Fibroblast of pulmonary artery (primary cell): ENCODE data around the gene JMJD8.

ENCODE experiments used
- DNase-seq: peaks from one replicate; pipeline ENCODE4 v3.0.0-alpha.2; 2010; ENCODE audit warnings: low read depth
- H3K4me3 ChIP-seq: replicated peaks from 2 replicates; pipeline ENCODE4 v1.5.1; 2011; ENCODE audit warnings: low read depth, mild to moderate bottlenecking, control low read depth, low read length, moderate library complexity
- CTCF ChIP-seq: IDR thresholded peaks from 2 replicates; pipeline ENCODE4 v1.5.1; 2011; ENCODE audit warnings: mild to moderate bottlenecking, control low read depth, low read length, inconsistent platforms; ENCODE audit errors: missing control alignments

The JMJD8 gene

GRCh38 chr16:720990-721764 lies 37.0 kb upstream of the JMJD8 start, which contains the start of gene ANTKMT:
ANTKMT (plus strand) TSS chr16:721146; CDS start chr16:721275, 129 bp downstream.
- peak; percentile 71 for DNase-seq
- H3K4me3 ChIP-seq: peak within 1 kb of the TSS; percentile 70
- TF ChIP-seq CTCF: no peak

- peak; percentile 67 for DNase-seq
- peak; percentile 18 for TF ChIP-seq CTCF
- H3K4me3 ChIP-seq: peak overlapping the region; percentile 70
These were observed 36.4 kb upstream of the JMJD8 start for GRCh38 chr16:720447-720989.

DNA sequence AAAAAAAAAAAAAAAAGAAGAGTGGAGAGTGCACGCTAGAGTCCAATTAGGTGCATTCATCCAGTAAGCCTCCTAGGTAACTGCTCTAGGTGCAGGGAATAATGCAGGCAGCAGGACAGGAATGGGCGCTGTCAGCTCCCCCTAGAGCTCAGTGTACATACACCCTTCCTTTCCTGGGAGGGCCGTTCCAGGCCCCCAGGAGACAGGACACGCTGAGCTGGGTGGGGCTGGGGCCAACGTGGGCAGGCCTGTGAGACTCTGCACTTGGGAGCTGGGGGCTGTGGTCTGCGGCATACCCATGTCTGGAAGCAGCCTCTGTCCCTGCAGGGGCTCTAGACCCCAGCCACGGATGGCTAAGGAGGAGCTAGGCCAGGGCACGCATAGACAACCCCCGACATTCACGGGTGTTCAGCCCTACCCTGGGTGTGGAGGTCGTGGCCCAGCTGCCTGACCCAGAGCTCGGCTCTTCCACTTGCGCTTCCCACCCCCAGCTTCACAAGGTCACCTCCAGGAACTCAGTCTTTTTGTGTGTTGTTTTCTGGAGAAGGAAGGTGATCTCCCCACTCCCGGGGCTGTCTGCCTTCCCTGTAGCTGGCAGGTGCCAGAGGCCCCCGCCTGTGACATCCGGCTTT lies 35.8 kb upstream of the JMJD8 start:
- H3K4me3 ChIP-seq: peak overlapping the region; percentile 70
- TF ChIP-seq CTCF: peak; percentile 19
- no peak for DNase-seq

DNA sequence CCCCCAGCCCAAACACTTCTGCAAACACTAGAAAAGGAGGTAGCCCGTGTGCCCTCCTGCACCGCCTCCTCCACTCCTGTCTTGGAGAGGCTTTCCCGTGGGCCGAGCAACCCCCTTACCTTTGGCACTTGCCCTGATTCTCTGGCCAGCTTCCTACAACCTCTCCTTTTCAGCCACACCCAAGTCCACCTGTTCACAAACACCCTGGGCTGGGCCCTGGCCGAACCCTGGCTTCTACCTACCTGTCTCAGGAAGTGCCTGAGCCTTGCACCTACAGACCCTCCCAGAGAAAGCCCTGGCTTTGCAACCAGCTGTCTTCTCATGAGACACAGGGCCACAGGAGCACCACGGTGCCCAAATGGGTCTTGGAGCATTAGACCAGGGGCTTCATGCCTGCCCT lies 34.8 kb upstream of the JMJD8 start:
- H3K4me3 ChIP-seq: no peak overlapping the region
- TF ChIP-seq CTCF: no peak
- no peak for DNase-seq

DNA sequence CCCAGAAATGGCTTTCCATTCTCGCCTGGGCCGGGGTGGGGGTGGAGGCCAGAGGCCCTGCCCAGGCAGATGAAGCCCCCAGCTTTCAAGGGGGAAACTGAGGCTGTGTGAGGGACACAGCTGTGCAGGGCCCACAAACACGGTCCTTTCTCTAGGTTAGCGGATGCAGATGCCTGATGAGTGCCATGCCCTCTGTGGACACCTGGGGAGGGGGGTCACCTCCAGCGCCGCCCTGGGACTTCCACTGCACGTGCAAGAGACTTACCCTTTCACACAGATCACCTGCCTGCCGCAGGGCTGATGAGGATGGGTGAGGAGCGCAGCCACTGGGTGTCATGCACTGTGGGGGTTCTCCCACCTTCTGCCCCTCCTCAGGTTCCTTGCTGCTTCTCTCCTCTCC lies 34.3 kb upstream of the JMJD8 start:
- DNase-seq: no peak
- TF ChIP-seq CTCF: no peak
- H3K4me3 ChIP-seq: no peak overlapping the region

DNA sequence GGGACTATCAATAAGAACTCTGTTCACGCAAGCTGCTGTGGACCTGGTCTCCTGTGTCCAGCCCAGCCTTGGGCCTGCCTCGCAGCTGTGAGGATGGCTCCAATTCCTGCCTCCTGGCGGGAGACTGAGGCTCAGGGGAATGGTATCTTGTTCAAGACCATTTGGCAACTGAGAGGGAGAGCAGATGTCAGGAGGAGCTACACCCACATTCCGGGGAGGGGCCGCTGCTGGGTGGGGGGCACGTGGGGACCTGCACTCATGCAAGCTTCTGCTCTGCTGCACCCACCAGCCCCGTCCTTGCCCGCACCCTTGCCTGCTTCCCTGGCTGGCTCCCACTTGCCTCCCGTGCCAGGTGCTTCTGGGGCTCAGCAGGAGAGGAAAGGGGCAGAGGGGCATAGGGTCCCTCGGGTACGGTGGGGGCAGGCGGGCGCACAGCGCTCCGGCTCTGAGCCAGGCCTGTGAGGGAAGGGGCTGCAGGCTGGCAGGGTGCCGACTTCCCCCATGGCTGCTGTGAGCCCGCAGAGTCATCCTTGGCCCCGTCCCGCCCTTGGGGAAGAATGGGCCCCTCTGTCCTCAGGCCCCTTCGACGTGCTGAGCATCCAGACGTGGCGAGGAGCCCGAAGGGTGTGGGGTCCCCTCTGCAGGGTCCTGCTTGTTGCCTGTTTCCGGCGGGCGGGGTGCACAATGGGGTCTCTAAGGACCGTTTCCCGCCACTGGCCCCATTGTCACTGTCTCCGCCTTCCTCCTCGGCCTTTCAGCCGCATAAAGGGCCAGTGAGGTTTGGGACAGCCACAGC lies 33.5 kb upstream of the JMJD8 start:
- no peak for TF ChIP-seq CTCF
- no peak overlapping the region for H3K4me3 ChIP-seq
- DNase-seq: no peak
